NCI-H1105 (cell line): ENCODE measurements around the gene ECD.
A peak's percentile ranks its signal among the peaks of the same experiment; 100 is the strongest.

Experiments
- DNase-seq: peaks from one replicate; lab custom pipeline; 2025; lab: John Stamatoyannopoulos, UW

The ECD gene

GRCh38 chr10:73096449-73097304 is 71.1 kb downstream of the ECD start, which contains the start of gene P4HA1:
P4HA1 (minus strand) TSS chr10:73096866; CDS start chr10:73074883, 21,983 bp downstream.
- DNase-seq = peak; percentile 94

GRCh38 chr10:73096041-73096448 is 71.8 kb downstream of the ECD start:
- no peak for DNase-seq

- no peak for DNase-seq
Observed at GRCh38 chr10:73095481-73096021, 72.3 kb downstream of the ECD start.

- DNase-seq = no peak
Observed at GRCh38 chr10:73094986-73095480, 72.8 kb downstream of the ECD start.

GRCh38 chr10:73093922-73094850 is 73.6 kb downstream of the ECD start:
- DNase-seq = no peak

- DNase-seq = no peak
Observed at GRCh38 chr10:73092830-73093229, 75.0 kb downstream of the ECD start.

GRCh38 chr10:73088304-73088703 is 79.5 kb downstream of the ECD start:
- no peak for DNase-seq

GRCh38 chr10:73086816-73087215 is 81.0 kb downstream of the ECD start:
- no peak for DNase-seq

- DNase-seq = no peak
Observed at GRCh38 chr10:73084209-73084608, 83.6 kb downstream of the ECD start.
